SK-N-SH treated with all-trans-retinoic acid at 6 μM for 48 hours (cell line): ENCODE data around the gene GAREM2.

Experiments
- CSDC2 ChIP-seq: fragments of 250-450 bp; sonication (Bioruptor Pico); IDR thresholded peaks from 2 replicates; pipeline ENCODE4 v1.5.0; 2020; ENCODE audit warnings: mild to moderate bottlenecking, moderate library complexity
- OSR1 ChIP-seq: fragments of 250-450 bp; sonication (Bioruptor Pico); IDR thresholded peaks from 2 replicates; pipeline ENCODE4 v1.8.0; 2022; ENCODE audit warnings: moderate library complexity, mild to moderate bottlenecking, inconsistent platforms
- ZC3H10 ChIP-seq: fragments of 250-450 bp; sonication (Bioruptor Pico); IDR thresholded peaks from 2 replicates; pipeline ENCODE4 v1.5.1; 2021; ENCODE audit warnings: mild to moderate bottlenecking, moderate library complexity

DNA sequence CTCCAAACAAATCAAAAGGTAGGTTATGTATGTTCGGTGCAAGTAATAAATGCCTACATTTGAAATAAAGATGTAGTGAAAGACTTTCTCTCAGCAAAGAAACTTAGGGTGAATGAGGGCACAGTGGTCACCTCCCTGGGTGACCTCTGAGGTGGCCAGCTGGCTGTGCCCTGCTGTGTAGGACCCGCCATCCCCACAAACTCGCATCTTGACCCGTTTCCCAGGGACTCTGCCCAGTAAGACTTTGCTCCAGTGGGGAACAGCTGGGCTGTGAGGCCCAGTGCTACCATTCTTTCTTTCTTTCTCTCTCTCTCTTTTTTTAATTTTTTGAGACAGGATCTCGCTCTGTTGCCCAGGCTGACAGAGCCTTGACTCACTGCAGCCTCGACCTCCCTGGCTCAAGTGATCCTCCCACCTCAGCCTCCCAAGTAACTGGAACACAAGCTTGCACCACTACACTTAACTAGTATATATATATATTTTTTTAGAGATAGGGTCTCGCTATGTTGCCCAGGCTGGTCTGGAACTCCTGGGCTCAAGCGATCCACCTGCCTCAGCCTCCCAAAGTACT lies 8.2 kb upstream of the GAREM2 start:
- TF ChIP-seq ZC3H10 (no peak), OSR1 (CRISPR knock-in tag) (no peak), CSDC2 (CRISPR knock-in tag) (no peak)
